OCI-M2 (cell line): ENCODE data around the gene RGS11.
"Not testable (repeated sequence)": the region's sequence is repeated elsewhere in the genome, so short reads cannot be mapped to it uniquely, and the experiment has no call there.

Source experiments
- DNase-seq: peaks from one replicate; lab custom pipeline; 2025; ENCODE audit not compliant: unreplicated experiment; lab: John Stamatoyannopoulos, UW

RGS11 gene

GRCh38 chr16:264440-264951 lies 11.2 kb downstream of the RGS11 start:
- DNase-seq = no peak

- no peak for DNase-seq
These were observed 11.8 kb downstream of the RGS11 start for GRCh38 chr16:263944-264343.

- no peak for DNase-seq
These were observed 12.5 kb downstream of the RGS11 start for GRCh38 chr16:263182-263774.

GRCh38 chr16:262121-262745 lies 13.5 kb downstream of the RGS11 start:
- no peak for DNase-seq

GRCh38 chr16:261031-261691 lies 14.6 kb downstream of the RGS11 start:
- DNase-seq = no peak

- DNase-seq = no peak
These were observed 15.4 kb downstream of the RGS11 start for GRCh38 chr16:260326-260725.

- DNase-seq = no peak
These were observed 15.9 kb downstream of the RGS11 start for GRCh38 chr16:259814-260253.

- DNase-seq = no peak
These were observed 16.5 kb downstream of the RGS11 start for GRCh38 chr16:259226-259625.

- not testable (repeated sequence) for DNase-seq
These were observed 17.7 kb downstream of the RGS11 start for GRCh38 chr16:258091-258490.

- DNase-seq = no peak
These were observed 20.6 kb downstream of the RGS11 start for GRCh38 chr16:255183-255582.

GRCh38 chr16:254461-254860 lies 21.3 kb downstream of the RGS11 start:
- no peak for DNase-seq

- DNase-seq = no peak
These were observed 21.9 kb downstream of the RGS11 start for GRCh38 chr16:253833-254232.

- DNase-seq = no peak
These were observed 23.1 kb downstream of the RGS11 start for GRCh38 chr16:252366-253337.

- no peak for DNase-seq
These were observed 26.3 kb downstream of the RGS11 start for GRCh38 chr16:249431-249830.

GRCh38 chr16:247027-247426 lies 28.7 kb downstream of the RGS11 start:
- DNase-seq = no peak

- DNase-seq = no peak
These were observed 30.6 kb downstream of the RGS11 start for GRCh38 chr16:245105-245504.

GRCh38 chr16:243348-243747 lies 32.4 kb downstream of the RGS11 start:
- no peak for DNase-seq

GRCh38 chr16:242281-242680 lies 33.5 kb downstream of the RGS11 start:
- DNase-seq = no peak

GRCh38 chr16:240559-240958 lies 35.2 kb downstream of the RGS11 start:
- no peak for DNase-seq

GRCh38 chr16:239948-240277 lies 35.8 kb downstream of the RGS11 start:
- DNase-seq = no peak
